Placental pericyte (primary cell): ENCODE measurements around the gene B3GLCT. TPM values are rescaled to one million over a fixed set of nuclear protein-coding genes. Genes with fewer than 3 reads are reported as not detected.

Experiments used
- total RNA-seq: library from RNA; depleted of rRNA; stranded (reverse); fragments of >200 nt; gene quantifications from 2 replicates; pipeline ENCODE4 v1.2.3, GENCODE V29; 2012

B3GLCT gene
- 7.4 and 15.7 TPM in 2 replicates for total RNA-seq

DNA sequence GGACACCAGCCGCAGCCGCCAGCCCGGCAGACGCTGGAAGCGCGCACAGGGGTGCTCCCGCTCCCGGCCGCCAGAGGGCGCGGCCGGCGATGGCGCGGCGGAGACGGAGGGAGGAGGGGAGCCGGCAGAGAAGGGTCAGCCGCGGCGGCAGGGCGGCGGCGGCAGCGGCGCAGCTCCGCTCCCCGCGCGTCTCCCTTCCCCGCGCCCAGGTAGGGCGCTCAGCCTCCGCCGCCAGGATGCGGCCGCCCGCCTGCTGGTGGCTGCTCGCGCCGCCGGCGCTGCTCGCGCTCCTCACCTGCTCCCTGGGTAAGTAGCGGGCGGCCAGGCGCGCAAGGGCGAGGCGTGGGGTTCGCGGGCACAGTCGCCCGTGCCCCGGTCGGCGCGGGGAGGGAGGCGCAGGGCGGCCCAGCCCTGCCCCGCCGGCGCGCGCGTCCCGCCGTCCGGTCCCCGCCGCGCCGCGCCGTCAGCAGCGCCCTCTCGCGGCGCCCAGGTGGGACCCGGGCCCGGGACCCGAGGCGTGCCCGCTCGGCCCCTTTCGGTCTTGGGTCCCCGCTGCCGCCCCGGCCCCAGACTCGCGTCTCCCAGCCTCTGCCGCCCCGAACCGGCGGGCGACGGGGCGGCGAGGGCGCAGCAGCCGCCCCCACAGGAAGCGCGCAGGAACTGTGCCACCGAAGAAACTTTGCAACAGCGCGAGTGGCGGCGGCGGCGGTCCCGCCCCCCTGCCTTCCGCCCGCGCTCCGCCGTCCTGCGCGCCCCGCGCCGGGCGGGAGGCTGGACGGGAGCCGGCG is at the start of gene B3GLCT:
TSS of gene B3GLCT (plus strand) at position 127 of the 788 bp plus-strand sequence. CDS start at position 237, 110 bp downstream.

DNA sequence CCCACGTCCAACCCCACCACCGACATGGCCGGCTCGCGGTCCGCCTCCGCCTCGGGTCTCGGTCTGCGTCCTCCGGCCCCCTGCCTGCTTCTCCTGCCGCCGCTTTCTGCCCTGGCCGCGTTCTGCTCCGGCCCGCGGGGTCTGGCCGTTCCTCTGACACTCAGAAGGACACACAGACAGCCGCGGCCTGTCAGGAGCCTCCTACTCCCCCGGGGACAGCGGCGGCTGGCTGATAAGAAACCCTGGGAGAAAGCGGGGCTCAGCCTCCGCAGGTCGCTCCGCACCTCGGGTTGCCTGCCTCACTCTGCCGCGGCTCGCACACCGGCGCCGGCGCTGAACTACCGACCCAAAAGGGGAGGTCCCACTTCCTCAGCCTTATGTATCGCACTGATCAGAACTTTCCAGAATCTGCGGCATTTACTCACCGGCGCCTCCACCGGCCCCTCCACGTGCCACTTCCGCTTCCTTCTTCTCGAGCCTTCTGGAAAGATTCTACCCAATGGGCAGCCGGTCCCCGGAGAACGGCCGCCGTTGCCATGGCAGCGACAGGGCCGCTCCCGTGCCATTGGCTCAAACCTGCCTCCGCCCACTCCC is 38.1 kb upstream of the B3GLCT start, which contains the start of gene HSPH1:
TSS of gene HSPH1 (minus strand) at position 348 of the 594 bp plus-strand sequence. CDS start at position 26, 322 bp downstream.

Other genes with a start within 250 kb of the B3GLCT start
- gene HSPH1, start 38.1 kb upstream of the B3GLCT start, total RNA-seq = 41.6 and 65.3 TPM in 2 replicates